Activated CD4-positive, alpha-beta T cell treated with anti-CD3 and anti-CD28 coated beads for 36 hours (primary cell): Measurements from ENCODE around the gene PKNOX2. TPM values are rescaled to one million over a fixed set of nuclear protein-coding genes. Genes with fewer than 3 reads are reported as not detected.

Source experiments
- ATAC-seq: fragments of 200-7000 bp; cut with Tn5 transposase; one replicate; pipeline ENCODE4 v1.10.0; 2021; ENCODE audit warnings: mild to moderate bottlenecking, moderate library complexity
- CTCF ChIA-PET: fragments of 350-600 bp; sonication (Branson Sonifier 250); formaldehyde crosslinking; loops from one replicate; lab custom pipeline; 2021; ENCODE audit warnings: antibody characterized with exemption; lab: Charles Lee
- POLR2A ChIA-PET: fragments of 350-600 bp; sonication (Branson Sonifier 250); formaldehyde crosslinking; loops from one replicate; lab custom pipeline; 2021; ENCODE audit warnings: antibody characterized with exemption, inconsistent platforms; lab: Charles Lee
- DNase-seq: peaks from one replicate; pipeline ENCODE4 v3.0.0-alpha.2; 2020
- H3K27ac Mint-ChIP-seq: one replicate; pipeline ENCODE4 v1.8.0; 2021; ENCODE audit warnings: mixed read lengths
- H3K27me3 Mint-ChIP-seq: one replicate; pipeline ENCODE4 v1.8.0; 2021; ENCODE audit warnings: mixed read lengths
- H3K36me3 Mint-ChIP-seq: one replicate; pipeline ENCODE4 v1.8.0; 2021; ENCODE audit warnings: low read depth, mixed read lengths
- H3K4me1 Mint-ChIP-seq: one replicate; pipeline ENCODE4 v1.8.0; 2021; ENCODE audit warnings: mixed read lengths
- H3K4me3 Mint-ChIP-seq: one replicate; pipeline ENCODE4 v1.8.0; 2021; ENCODE audit warnings: mild to moderate bottlenecking, moderate library complexity, mixed read lengths
- H3K9me3 Mint-ChIP-seq: one replicate; pipeline ENCODE4 v1.8.0; 2021; ENCODE audit warnings: low read depth, mixed read lengths
- intact Hi-C, 2 experiments: fragments of 100-400 bp; cut with DNase I in 1 of 2; cut with micrococcal nuclease in 1 of 2; formaldehyde crosslinking; loops; one replicate each; pipeline versions ENCODE4 v1.14.2 to v1.15.1; 2022 to 2024; cut with DNase I, micrococcal nuclease
- total RNA-seq, 2 experiments: library from RNA; stranded (reverse); gene quantifications; one replicate each; pipeline ENCODE4 v1.2.3, GENCODE V29; 2021

Gene PKNOX2
- total RNA-seq, 2 experiments from 2014 or later, result not detected

DNA sequence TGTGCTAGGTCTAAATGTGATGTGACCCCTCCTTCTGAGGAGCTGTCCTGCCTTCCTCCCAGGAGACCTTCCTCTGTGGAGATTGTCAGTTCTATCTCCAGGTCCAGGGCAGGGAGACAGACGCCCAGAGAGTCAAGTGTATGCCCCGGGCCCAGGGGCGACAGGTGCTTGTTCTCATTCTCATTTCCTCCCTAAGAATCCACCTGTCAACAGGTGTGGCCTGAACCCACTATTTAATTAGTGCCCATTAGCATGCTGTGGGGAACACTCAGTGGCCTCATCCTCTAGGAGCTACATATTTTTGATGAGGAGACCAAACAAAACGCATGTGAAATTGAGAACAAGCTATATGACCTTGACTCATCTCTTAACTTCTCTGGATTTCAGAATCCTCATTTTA is 9.5 kb downstream of the PKNOX2 start:
- Mint-ChIP-seq H3K4me3 (no peak overlapping the region), H3K27me3 (peaks cover 52% of the 10 kb centered on the region), H3K27ac (no peak overlapping the region), H3K36me3 (no peaks in the 10 kb centered on the region), H3K9me3 (no peaks in the 10 kb centered on the region), H3K4me1 (no peaks in the 10 kb centered on the region)
- DNase-seq (no peak), ATAC-seq (no peak)
- intact Hi-C loops, result no loop called here
- ChIA-PET POLR2A (interaction anchor here (0.7 kb wide), 1 partner anchor 15 kb away, joined by 3 read pairs; no protein-coding TSS in a partner anchor), CTCF (no interaction called here)

DNA sequence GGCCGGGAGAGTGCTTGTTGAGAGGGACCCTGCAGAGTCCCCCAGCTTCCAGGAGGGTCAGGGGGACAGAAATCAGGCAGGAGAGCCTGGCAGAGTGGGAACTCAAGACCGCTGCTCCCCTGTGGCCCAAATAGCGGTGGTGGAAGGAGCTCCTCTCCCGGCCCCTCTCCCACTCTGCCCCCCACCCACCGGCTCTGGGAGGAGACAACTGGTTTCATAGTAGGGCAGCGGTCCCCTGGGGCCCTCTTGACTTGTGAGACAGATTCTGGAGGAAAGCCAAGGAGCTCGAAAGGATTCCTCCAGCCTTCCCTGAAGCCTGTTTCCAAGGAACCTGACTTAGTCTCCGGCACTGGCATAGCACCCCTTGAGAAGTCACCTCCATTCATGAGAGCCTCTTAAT is 10.1 kb downstream of the PKNOX2 start:
- ChIA-PET POLR2A (interaction anchor here (0.7 kb wide), 1 partner anchor 16 kb away, joined by 3 read pairs; no protein-coding TSS in a partner anchor), CTCF (interaction anchor here (0.8 kb wide), 1 partner anchor 26 kb away, joined by 3 read pairs; no protein-coding TSS in a partner anchor)
- Mint-ChIP-seq H3K4me1 (no peaks in the 10 kb centered on the region), H3K4me3 (no peak overlapping the region), H3K27ac (no peak overlapping the region), H3K27me3 (peaks cover 50% of the 10 kb centered on the region), H3K36me3 (no peaks in the 10 kb centered on the region), H3K9me3 (no peaks in the 10 kb centered on the region)
- ATAC-seq (no peak), DNase-seq (no peak)
- intact Hi-C loops, result no loop called here

DNA sequence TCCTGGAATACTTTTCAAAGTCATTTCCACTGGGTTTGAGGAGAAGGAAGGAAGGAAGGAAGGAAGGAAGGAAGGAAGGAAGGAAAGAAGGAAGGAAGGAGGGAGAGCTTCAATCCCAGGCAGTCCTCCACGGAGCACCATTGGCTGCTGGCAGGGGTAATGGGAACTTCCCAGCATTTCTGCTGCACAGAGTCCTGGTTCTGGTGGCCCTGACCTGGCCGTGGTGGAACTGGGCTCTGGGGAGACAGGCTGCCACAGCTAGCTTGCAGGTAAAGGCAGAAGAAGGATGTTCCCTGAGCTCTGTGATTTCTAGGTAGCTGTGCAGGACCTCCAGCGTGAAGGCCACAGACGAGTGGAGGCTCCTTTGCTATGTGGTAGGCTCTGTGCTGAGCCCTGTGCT is 10.6 kb downstream of the PKNOX2 start:
- Mint-ChIP-seq H3K4me3 (no peak overlapping the region), H3K36me3 (no peaks in the 10 kb centered on the region), H3K27me3 (peaks cover 49% of the 10 kb centered on the region), H3K9me3 (no peaks in the 10 kb centered on the region), H3K4me1 (no peaks in the 10 kb centered on the region), H3K27ac (no peak overlapping the region)
- CTCF ChIA-PET, result interaction anchor here (0.8 kb wide), 1 partner anchor 26 kb away, joined by 3 read pairs; no protein-coding TSS in a partner anchor
- no peak for DNase-seq
- POLR2A ChIA-PET, result no interaction called here
- intact Hi-C loops, result no loop called here
- no peak for ATAC-seq

DNA sequence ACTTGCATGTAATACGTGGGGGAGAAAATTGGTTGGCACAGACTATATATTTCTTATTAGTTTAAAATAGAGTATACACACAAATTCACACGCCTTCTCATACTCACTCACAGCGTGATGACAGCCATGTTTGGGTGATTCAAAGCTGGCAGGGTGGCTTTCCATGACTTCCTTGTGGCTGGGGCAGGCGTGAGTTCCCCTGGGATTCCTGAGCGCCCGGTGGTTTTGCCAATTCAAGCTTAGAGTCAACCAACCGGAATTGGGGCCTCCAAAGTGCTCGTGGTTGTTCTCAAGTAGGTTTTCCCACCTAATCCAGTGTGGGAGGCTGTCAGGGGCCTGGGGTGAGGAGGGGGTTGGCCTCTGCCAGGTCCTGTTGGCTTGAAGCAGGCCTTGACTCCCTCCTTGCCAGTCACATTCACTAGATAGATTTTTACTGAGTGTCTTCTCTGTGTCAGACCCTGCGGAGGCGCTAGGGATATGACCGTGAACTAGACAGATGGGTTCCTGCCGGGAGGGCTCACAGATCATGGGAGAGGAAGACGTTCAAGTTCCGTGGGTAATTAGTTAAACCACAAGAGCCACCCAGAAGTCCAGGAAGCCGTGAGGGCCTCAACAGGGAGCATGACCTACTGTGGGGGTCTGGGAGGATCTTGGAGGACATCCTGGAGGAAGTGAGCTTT is 11.5 kb downstream of the PKNOX2 start:
- intact Hi-C loops, result no loop called here
- H3K27ac Mint-ChIP-seq, result no peak overlapping the region
- H3K27me3 Mint-ChIP-seq, result peaks cover 46% of the 10 kb centered on the region
- no peak for ATAC-seq
- no peak for DNase-seq
- POLR2A ChIA-PET, result no interaction called here
- no peaks in the 10 kb centered on the region for H3K9me3 Mint-ChIP-seq
- H3K4me1 Mint-ChIP-seq, result no peaks in the 10 kb centered on the region
- no peaks in the 10 kb centered on the region for H3K36me3 Mint-ChIP-seq
- H3K4me3 Mint-ChIP-seq, result no peak overlapping the region
- CTCF ChIA-PET, result no interaction called here

DNA sequence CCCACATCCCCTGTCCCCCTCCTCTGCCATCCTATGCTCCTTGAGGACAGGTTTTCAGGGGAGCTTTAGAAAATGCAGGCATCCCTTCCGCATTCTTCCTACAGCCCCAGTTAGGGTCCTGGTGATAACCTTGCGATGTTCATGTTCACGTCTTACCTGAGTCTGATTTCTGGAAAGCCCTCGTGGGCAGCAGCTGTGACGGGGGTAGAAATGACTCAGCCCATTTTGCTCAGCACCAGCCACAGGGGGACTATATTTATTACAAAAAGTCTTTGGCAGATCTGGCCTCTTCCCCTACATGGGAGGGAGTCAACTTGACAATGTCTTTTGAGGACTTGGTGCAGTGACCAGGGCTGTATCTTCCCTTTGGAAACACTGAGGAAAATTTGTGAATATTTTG is 12.3 kb downstream of the PKNOX2 start:
- Mint-ChIP-seq H3K4me3 (no peak overlapping the region), H3K27me3 (peaks cover 43% of the 10 kb centered on the region), H3K36me3 (no peaks in the 10 kb centered on the region), H3K27ac (no peak overlapping the region), H3K9me3 (no peaks in the 10 kb centered on the region), H3K4me1 (no peaks in the 10 kb centered on the region)
- CTCF ChIA-PET, result no interaction called here
- intact Hi-C loops, result no loop called here
- DNase-seq (no peak), ATAC-seq (no peak)
- POLR2A ChIA-PET, result no interaction called here

DNA sequence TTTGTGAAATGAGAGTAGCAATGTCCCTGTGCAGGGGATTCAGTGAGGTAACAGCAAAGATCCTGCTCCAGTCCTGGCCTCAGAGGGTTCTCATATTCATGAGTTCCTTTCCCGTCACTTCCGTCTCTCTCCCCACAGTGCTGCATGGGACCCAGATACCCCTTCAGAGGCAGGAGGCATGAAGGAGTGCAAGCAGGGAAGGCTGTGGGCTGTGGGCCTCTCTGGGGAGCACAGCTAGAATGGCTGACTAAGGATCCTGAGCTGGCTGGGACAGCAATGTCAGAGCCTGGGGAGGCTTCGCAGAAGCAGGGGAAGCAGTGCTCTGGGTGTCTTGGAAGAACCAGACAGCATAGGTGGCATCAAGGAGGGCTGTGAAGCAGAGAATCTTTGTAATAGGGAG is 13.0 kb downstream of the PKNOX2 start:
- Mint-ChIP-seq H3K4me3 (no peak overlapping the region), H3K27ac (no peak overlapping the region), H3K36me3 (no peaks in the 10 kb centered on the region), H3K4me1 (no peaks in the 10 kb centered on the region), H3K9me3 (no peaks in the 10 kb centered on the region), H3K27me3 (peaks cover 41% of the 10 kb centered on the region)
- ChIA-PET POLR2A (no interaction called here), CTCF (no interaction called here)
- intact Hi-C loops, result no loop called here
- no peak for DNase-seq
- no peak for ATAC-seq

DNA sequence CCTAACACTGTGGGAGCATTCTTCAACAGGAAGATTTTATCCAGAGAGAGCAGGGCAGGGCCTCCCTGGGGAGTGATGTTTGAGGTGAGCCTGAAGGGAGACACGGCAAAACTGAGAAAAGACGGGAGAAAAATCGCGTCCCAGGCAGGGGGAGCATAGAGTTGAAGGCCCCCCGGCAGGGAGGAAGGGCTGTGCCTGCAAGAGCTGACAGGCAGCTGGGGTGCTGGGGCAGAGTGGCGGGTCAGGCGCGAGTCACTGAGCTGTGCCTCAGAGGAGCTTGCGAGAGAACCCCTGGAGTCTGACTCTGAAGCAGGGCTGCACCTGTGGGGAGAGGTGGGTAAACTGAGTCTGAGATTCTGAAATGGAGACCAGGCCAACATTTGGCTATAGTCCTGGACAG is 14.8 kb downstream of the PKNOX2 start:
- Mint-ChIP-seq H3K36me3 (no peaks in the 10 kb centered on the region), H3K4me3 (no peak overlapping the region), H3K4me1 (no peaks in the 10 kb centered on the region), H3K27me3 (peaks cover 39% of the 10 kb centered on the region), H3K27ac (no peak overlapping the region), H3K9me3 (no peaks in the 10 kb centered on the region)
- ATAC-seq, result no peak
- CTCF ChIA-PET, result no interaction called here
- POLR2A ChIA-PET, result no interaction called here
- no peak for DNase-seq
- intact Hi-C loops, result no loop called here

DNA sequence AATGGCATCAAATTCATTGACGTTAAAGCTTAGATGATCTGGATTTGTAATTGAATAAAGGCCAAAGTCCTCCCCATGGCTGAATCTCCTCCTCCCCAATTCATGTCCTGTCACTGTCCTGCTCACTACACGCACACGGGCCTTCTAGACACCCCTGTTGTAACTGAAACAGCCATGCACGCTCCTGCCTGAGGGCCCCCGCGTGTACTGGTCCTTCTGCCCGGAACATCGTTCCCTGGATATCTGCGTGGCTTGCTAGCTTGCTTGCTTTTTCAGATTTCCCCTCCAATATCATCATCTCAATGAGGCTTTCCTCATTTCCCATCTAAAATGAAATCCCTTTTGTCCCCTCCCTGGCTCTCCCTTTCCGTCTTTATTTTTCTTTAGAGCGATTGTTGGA is 15.3 kb downstream of the PKNOX2 start:
- ATAC-seq (no peak), DNase-seq (no peak)
- intact Hi-C loops, result no loop called here
- CTCF ChIA-PET, result no interaction called here
- POLR2A ChIA-PET, result no interaction called here
- no peaks in the 10 kb centered on the region for H3K36me3 Mint-ChIP-seq
- no peaks in the 10 kb centered on the region for H3K4me1 Mint-ChIP-seq
- no peaks in the 10 kb centered on the region for H3K9me3 Mint-ChIP-seq
- H3K27ac Mint-ChIP-seq, result no peak overlapping the region
- H3K27me3 Mint-ChIP-seq, result peaks cover 39% of the 10 kb centered on the region
- H3K4me3 Mint-ChIP-seq, result no peak overlapping the region

DNA sequence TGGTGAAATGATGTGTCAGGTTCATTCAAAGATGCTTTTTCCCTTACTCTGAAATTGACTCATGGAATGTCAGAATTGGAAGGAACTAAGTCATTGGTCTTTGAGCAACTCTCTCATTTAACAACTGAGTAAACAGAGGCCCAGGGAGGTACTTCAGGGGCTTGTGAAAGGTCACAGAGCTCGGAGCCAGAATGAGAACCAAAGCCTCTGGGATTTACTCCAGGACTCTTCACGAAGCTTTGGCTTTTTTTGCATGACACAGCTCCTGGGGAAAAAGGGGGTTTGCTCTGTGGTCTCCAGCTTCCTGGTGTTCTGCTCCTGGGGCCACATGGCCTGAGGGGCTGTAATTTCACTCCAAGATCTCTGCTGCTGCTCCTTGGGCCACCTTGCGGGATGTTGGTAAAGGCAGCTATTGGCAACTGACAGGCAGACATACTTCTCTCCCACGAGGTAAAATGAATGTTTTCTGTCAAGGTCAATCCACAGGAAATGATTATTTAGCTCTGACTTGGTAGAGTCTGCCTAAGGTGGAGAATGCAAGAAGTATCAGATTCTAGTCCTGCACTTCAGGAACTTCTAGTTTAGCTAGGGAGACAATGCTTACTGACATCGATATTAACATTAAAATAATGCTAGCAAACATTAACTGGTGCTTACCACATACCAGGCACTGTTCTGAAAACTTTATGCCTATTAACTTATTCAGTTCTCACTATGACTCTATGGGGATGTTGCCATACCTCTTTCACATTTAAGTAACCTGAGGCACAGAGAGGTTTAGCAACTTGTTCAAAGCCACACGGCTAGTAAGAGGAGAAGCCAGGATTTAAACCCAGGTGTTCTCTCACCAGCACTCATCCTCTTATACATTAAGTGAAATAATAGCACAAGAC is 16.1 kb downstream of the PKNOX2 start:
- Mint-ChIP-seq H3K9me3 (no peaks in the 10 kb centered on the region), H3K27me3 (peaks cover 41% of the 10 kb centered on the region), H3K27ac (no peak overlapping the region), H3K4me1 (no peaks in the 10 kb centered on the region), H3K4me3 (no peak overlapping the region), H3K36me3 (no peaks in the 10 kb centered on the region)
- CTCF ChIA-PET, result no interaction called here
- POLR2A ChIA-PET, result no interaction called here
- no peak for ATAC-seq
- intact Hi-C loops, result no loop called here
- DNase-seq, result no peak

DNA sequence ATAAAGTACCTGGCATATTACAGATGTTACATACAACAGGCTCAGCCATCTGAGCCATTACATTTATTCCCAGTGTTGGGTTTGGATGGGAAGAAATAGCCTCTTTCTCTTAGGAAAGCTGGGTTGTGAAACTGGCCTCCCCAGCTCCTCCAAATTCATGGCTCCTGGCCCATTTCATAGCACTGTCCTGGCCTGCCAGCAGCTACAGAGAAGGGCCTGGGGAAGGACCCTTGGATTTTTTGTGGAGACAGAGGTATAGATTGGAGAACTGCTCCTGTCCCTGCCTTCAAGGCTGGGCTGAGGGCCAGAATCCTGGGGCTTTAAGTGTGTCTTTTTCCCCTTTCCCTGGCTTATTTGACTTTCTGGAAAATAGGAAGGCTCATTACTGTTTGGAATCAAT is 18.0 kb downstream of the PKNOX2 start:
- CTCF ChIA-PET, result no interaction called here
- no peak overlapping the region for H3K27ac Mint-ChIP-seq
- H3K36me3 Mint-ChIP-seq, result no peaks in the 10 kb centered on the region
- POLR2A ChIA-PET, result no interaction called here
- H3K9me3 Mint-ChIP-seq, result no peaks in the 10 kb centered on the region
- H3K4me1 Mint-ChIP-seq, result no peaks in the 10 kb centered on the region
- H3K27me3 Mint-ChIP-seq, result peaks cover 35% of the 10 kb centered on the region
- ATAC-seq (no peak), DNase-seq (no peak)
- intact Hi-C loops, result no loop called here
- H3K4me3 Mint-ChIP-seq, result no peak overlapping the region

DNA sequence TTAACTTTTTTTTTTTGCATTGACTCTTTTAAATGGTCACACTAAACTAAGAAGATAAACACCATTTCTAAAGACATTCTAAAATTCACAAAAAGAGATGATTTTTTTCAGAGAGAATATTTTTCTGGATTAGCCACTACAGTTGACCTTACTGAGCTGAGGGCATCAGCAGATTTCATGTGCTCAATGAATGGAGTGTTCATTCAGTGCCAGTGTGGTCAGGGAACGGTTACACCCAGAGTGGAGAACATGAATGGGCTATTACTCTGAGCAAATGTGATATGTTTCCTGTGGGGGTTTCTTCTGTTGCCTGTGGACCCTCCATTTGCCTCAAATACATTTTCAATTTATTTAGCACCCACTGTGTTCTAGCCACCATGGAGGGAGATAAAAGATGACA is 19.1 kb downstream of the PKNOX2 start:
- Mint-ChIP-seq H3K36me3 (no peaks in the 10 kb centered on the region), H3K4me3 (no peak overlapping the region), H3K27me3 (peaks cover 39% of the 10 kb centered on the region), H3K27ac (no peak overlapping the region), H3K4me1 (no peaks in the 10 kb centered on the region), H3K9me3 (no peaks in the 10 kb centered on the region)
- ATAC-seq (no peak), DNase-seq (no peak)
- ChIA-PET POLR2A (no interaction called here), CTCF (interaction anchor here (1.2 kb wide), 1 partner anchor 15 kb away, joined by 3 read pairs; no protein-coding TSS in a partner anchor)
- intact Hi-C loops, result no loop called here

DNA sequence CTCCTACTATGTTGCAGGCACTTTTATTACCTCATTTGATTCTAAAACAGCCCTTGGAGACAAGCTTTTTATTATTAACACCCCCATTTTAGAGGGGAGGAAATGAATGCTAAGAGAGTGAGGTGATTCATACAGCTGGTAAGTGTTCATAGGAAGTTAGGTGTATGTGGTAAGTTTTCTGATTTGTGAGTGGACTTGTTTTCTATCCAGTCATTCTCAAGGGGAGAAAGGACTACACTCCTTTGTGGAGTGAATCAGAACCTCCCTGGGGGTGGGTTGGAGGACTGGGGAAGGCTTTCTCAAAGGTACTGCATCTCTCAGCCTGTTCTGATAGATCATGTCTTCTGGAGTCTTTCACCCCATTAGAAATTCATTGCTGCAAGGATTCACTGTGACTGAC is 23.5 kb downstream of the PKNOX2 start:
- CTCF ChIA-PET, result interaction anchor here (0.7 kb wide), 1 partner anchor 21 kb away, joined by 3 read pairs; no protein-coding TSS in a partner anchor

More for the DNA sequence above, 23.5 kb downstream of the PKNOX2 start:
- Mint-ChIP-seq H3K4me3 (no peak overlapping the region), H3K36me3 (no peaks in the 10 kb centered on the region), H3K9me3 (no peaks in the 10 kb centered on the region), H3K27ac (no peak overlapping the region), H3K27me3 (peaks cover 55% of the 10 kb centered on the region), H3K4me1 (no peaks in the 10 kb centered on the region)
- DNase-seq (no peak), ATAC-seq (peak; percentile 51)
- intact Hi-C loops, result no loop called here
- POLR2A ChIA-PET, result no interaction called here
